Ishikawa (cell line): ENCODE measurements around the gene FAM114A1.

ENCODE experiments used
- CEBPB ChIP-seq: IDR thresholded peaks from 2 replicates; pipeline ENCODE4 v1.6.1; 2012
- CREB1 ChIP-seq: IDR thresholded peaks from 2 replicates; pipeline ENCODE4 v1.6.1; 2012; ENCODE audit warnings: low read depth
- EGR1 ChIP-seq: IDR thresholded peaks from 2 replicates; pipeline ENCODE4 v1.6.1; 2012
- EP300 ChIP-seq: IDR thresholded peaks from 2 replicates; pipeline ENCODE4 v1.6.1; 2012; ENCODE audit warnings: borderline replicate concordance
- FOXM1 ChIP-seq: IDR thresholded peaks from 2 replicates; pipeline ENCODE4 v1.6.1; 2012; ENCODE audit warnings: low read depth, borderline replicate concordance
- MAX ChIP-seq: IDR thresholded peaks from 2 replicates; pipeline ENCODE4 v1.6.1; 2012
- NFIC ChIP-seq: IDR thresholded peaks from 2 replicates; pipeline ENCODE4 v1.6.1; 2012
- RAD21 ChIP-seq: IDR thresholded peaks from 2 replicates; pipeline ENCODE4 v1.6.1; 2012; ENCODE audit warnings: low read depth
- REST ChIP-seq: IDR thresholded peaks from 2 replicates; pipeline ENCODE4 v1.6.1; 2012; ENCODE audit warnings: low read depth, mild to moderate bottlenecking
- TAF1 ChIP-seq: IDR thresholded peaks from 2 replicates; pipeline ENCODE4 v1.6.1; 2012; ENCODE audit warnings: low read depth, mild to moderate bottlenecking
- TCF12 ChIP-seq: IDR thresholded peaks from 2 replicates; pipeline ENCODE4 v1.6.1; 2012; ENCODE audit warnings: low read depth
- TEAD4 ChIP-seq: IDR thresholded peaks from 2 replicates; pipeline ENCODE4 v1.6.1; 2012
- YY1 ChIP-seq: IDR thresholded peaks from 2 replicates; pipeline ENCODE4 v1.6.1; 2012; ENCODE audit warnings: low read depth
- ZBTB7A ChIP-seq: IDR thresholded peaks from 2 replicates; pipeline ENCODE4 v1.6.1; 2012; ENCODE audit warnings: low read depth
- TF ChIP-seq, protein P1 (sequence below): IDR thresholded peaks from 2 replicates; pipeline ENCODE4 v1.6.1; 2012

Gene FAM114A1

DNA sequence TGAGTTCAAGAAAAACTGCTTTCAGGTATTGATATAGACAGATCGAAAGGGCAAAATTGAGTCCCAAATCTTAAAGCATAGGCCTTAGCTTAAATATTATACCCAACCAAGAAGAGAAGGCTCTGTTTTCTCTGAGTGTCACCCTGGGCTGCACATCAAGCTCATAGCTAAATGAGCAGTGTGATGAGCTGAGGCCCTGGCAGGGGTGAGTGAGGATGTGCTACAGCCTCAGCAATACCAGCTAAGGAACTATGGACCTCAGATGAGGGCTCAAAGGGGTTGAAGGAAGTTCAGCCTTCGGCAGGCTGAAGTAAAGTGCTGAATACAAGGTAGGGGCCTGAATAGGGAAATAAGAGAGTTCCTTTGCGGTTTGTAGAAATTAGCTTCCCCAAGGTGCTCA is 79.3 kb downstream of the FAM114A1 start:
- TF ChIP-seq EGR1 = no peak
- TF ChIP-seq CEBPB = no peak
- TF ChIP-seq REST = no peak

- TF ChIP-seq EP300 (no peak), REST (no peak), YY1 (no peak), CEBPB (no peak), NFIC (no peak), RAD21 (no peak), TAF1 (no peak)
- TF ChIP-seq, protein P1, sequence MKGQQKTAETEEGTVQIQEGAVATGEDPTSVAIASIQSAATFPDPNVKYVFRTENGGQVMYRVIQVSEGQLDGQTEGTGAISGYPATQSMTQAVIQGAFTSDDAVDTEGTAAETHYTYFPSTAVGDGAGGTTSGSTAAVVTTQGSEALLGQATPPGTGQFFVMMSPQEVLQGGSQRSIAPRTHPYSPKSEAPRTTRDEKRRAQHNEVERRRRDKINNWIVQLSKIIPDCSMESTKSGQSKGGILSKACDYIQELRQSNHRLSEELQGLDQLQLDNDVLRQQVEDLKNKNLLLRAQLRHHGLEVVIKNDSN = no peak
Observed at GRCh38 chr4:38948551-38948950, 80.9 kb downstream of the FAM114A1 start.

GRCh38 chr4:38949411-38950051 is 81.9 kb downstream of the FAM114A1 start:
- TF ChIP-seq, protein P1 = no peak
- TF ChIP-seq TCF12 = no peak
- TF ChIP-seq TEAD4 = no peak
- no peak for TF ChIP-seq CREB1
- no peak for TF ChIP-seq TAF1
- no peak for TF ChIP-seq MAX
- no peak for TF ChIP-seq REST
- no peak for TF ChIP-seq CEBPB
- no peak for TF ChIP-seq EGR1
- no peak for TF ChIP-seq ZBTB7A
- TF ChIP-seq YY1 = no peak
- TF ChIP-seq FOXM1 = no peak
- TF ChIP-seq RAD21 = no peak
- TF ChIP-seq EP300 = no peak
- TF ChIP-seq NFIC = no peak

DNA sequence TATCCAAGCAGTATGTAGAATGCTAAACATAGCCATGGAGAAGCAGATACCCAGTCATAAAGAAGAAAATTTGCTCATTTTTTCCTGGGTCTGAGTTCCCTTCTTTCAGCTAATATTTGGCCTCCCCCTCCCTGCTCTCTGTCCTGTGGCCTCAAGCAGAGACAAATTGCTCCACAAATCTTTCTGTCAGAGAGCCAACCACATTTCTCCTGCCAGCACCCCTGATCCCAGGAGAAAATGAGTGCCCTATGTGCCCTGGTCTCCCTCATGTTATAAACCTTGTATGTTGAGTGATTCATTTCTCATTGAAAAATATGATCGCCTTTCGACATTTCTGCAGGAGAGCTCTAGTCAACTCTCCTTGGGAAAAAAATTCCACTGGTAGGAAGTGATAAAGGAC is 82.6 kb downstream of the FAM114A1 start:
- TF ChIP-seq EP300 (no peak), REST (no peak), CEBPB (no peak), YY1 (no peak), RAD21 (no peak), TCF12 (no peak), FOXM1 (no peak), NFIC (no peak), CREB1 (no peak), TEAD4 (no peak)
- TF ChIP-seq, protein P1 = no peak
